Endothelial cell of umbilical vein (primary cell): Measurements from ENCODE around the gene CTXND1. TPM values are rescaled to one million over a fixed set of nuclear protein-coding genes. Genes with fewer than 3 reads are reported as not detected.

Source experiments
- BruUV-seq: library from RNA; stranded (reverse); fragments of 400-500 nt; replicated peaks from 2 replicates; lab custom pipeline; 2021; lab: Mats Ljungman, UMichigan
- CTCF ChIA-PET: fragments of 300-600, 350-600 bp; sonication (Branson Sonifier 250); formaldehyde crosslinking; loops from one replicate; lab custom pipeline; 2021; ENCODE audit warnings: antibody characterized with exemption, inconsistent platforms; lab: Charles Lee
- POLR2A ChIA-PET: fragments of 300-600, 350-600 bp; sonication (Branson Sonifier 250); formaldehyde crosslinking; loops from one replicate; lab custom pipeline; 2021; ENCODE audit warnings: antibody characterized with exemption, inconsistent platforms; lab: Charles Lee
- DNase-seq: peaks from one replicate; pipeline ENCODE4 v3.0.0-alpha.2; 2011; ENCODE audit warnings: low read depth, low spot score
- FAIRE-seq: peaks from 2 replicates; lab custom pipeline; 2011; peaks lifted over from hg19 to GRCh38; lab: Jason Lieb, UNC
- H2AFZ ChIP-seq: 2 replicates; pipeline ENCODE4 v1.6.0; 2012; ENCODE audit warnings: low read depth, low read length, control low read depth, inconsistent platforms
- H3K27ac ChIP-seq: 2 replicates; pipeline ENCODE4 v1.5.1; 2011; ENCODE audit warnings: low read depth, mild to moderate bottlenecking, control low read depth, low read length, moderate library complexity; ENCODE audit not compliant: insufficient read depth
- H3K27me3 ChIP-seq, 2 experiments: 2 replicates each; pipeline versions ENCODE4 v1.6.0 to v1.6.1; 2011; ENCODE audit warnings: low read length in 2 of 2, mixed read lengths in 1 of 2; ENCODE audit not compliant: control insufficient read depth in 2 of 2, insufficient read depth in 2 of 2
- H3K36me3 ChIP-seq, 2 experiments: 2 replicates in 1 of 2; 3 replicates in 1 of 2; pipeline ENCODE4 v1.5.1; 2011; ENCODE audit warnings: low read length in 2 of 2, mild to moderate bottlenecking in 1 of 2, moderate library complexity in 1 of 2; ENCODE audit not compliant: control insufficient read depth in 2 of 2, insufficient read depth in 2 of 2; ENCODE audit errors: extremely low read depth in 1 of 2
- H3K4me1 ChIP-seq: 3 replicates; pipeline ENCODE4 v1.5.1; 2011; ENCODE audit warnings: mild to moderate bottlenecking, low read length; ENCODE audit not compliant: control insufficient read depth, insufficient read depth; ENCODE audit errors: extremely low read depth
- H3K4me2 ChIP-seq: 2 replicates; pipeline ENCODE4 v1.6.1; 2011; ENCODE audit warnings: low read length, control low read depth, mixed read lengths; ENCODE audit not compliant: insufficient read depth
- H3K4me3 ChIP-seq, 3 experiments: fragments of 200-600 bp in 1 of 3; sonication (generic), shearing (Covaris generic) in 1 of 3; replicated peaks in 1 of 3; 2 replicates each; pipeline ENCODE4 v1.5.1; 2011 to 2016; ENCODE audit warnings: control low read depth in 3 of 3, low read length in 3 of 3, mild to moderate bottlenecking in 2 of 3, inconsistent platforms in 1 of 3, low read depth in 1 of 3, moderate library complexity in 1 of 3; ENCODE audit not compliant: insufficient read depth in 1 of 3
- H3K79me2 ChIP-seq: 2 replicates; pipeline ENCODE4 v1.6.0; 2012; ENCODE audit warnings: low read length, inconsistent platforms; ENCODE audit not compliant: control insufficient read depth, insufficient read depth
- H3K9ac ChIP-seq: replicated peaks from 2 replicates; pipeline ENCODE3; 2011; ENCODE audit warnings: low read length, control low read depth; ENCODE audit not compliant: insufficient read depth; ENCODE audit errors: extremely low read depth
- H3K9me1 ChIP-seq: replicated peaks from 3 replicates; pipeline ENCODE4 v1.6.0; 2011; ENCODE audit warnings: mild to moderate bottlenecking, low read length; ENCODE audit not compliant: control insufficient read depth, insufficient read depth; ENCODE audit errors: extremely low read depth
- H3K9me3 ChIP-seq: replicated peaks from 2 replicates; pipeline ENCODE4 v1.5.1; 2012; ENCODE audit warnings: low read length, inconsistent platforms; ENCODE audit not compliant: control insufficient read depth, insufficient read depth
- H4K20me1 ChIP-seq: replicated peaks from 2 replicates; pipeline ENCODE3; 2011; ENCODE audit warnings: mild to moderate bottlenecking, low read length; ENCODE audit not compliant: control insufficient read depth, insufficient read depth; ENCODE audit errors: extremely low read depth
- EZH2 ChIP-seq: IDR thresholded peaks from 2 replicates; pipeline ENCODE4 v1.6.1; 2012; ENCODE audit warnings: borderline replicate concordance, low read depth, mild to moderate bottlenecking, moderate library complexity, low read length, inconsistent platforms; ENCODE audit not compliant: severe bottlenecking
- FOS ChIP-seq: IDR thresholded peaks from 2 replicates; pipeline ENCODE4 v1.6.1; 2011; ENCODE audit warnings: mild to moderate bottlenecking, low read length, moderate library complexity, borderline replicate concordance; ENCODE audit not compliant: insufficient read depth
- GATA2 ChIP-seq: IDR thresholded peaks from 2 replicates; pipeline ENCODE4 v1.7.0; 2011; ENCODE audit warnings: low read depth, mild to moderate bottlenecking, moderate library complexity, mixed read lengths, low read length; ENCODE audit not compliant: insufficient read length, insufficient read depth
- JUN ChIP-seq: IDR thresholded peaks from 2 replicates; pipeline ENCODE4 v1.6.1; 2011; ENCODE audit warnings: borderline replicate concordance, low read depth; ENCODE audit not compliant: insufficient read length, insufficient read depth
- MYC ChIP-seq: IDR thresholded peaks from one replicate; pipeline ENCODE4 v1.6.1; 2011; ENCODE audit warnings: mild to moderate bottlenecking, low read depth, low read length
- POLR2A ChIP-seq: IDR thresholded peaks from 2 replicates; pipeline ENCODE4 v1.6.1; 2012; ENCODE audit warnings: low read depth, mild to moderate bottlenecking, control low read depth, low read length
- POLR2AphosphoS5 ChIP-seq: IDR thresholded peaks from 2 replicates; pipeline ENCODE4 v1.6.1; 2012; ENCODE audit warnings: low read depth, mild to moderate bottlenecking, control low read depth, low read length, moderate library complexity; ENCODE audit not compliant: insufficient read depth
- dilution Hi-C: fragments of 300-500 bp; cut with MboI; formaldehyde crosslinking; loops from one replicate; pipeline ENCODE4 v1.15.0; 2019; ENCODE audit warnings: low sequenced_read_pairs; ENCODE audit not compliant: extremely low pct_ligation_motif_present
- intact Hi-C: fragments of 100-400 bp; cut with micrococcal nuclease; formaldehyde crosslinking; loops from one replicate; pipeline ENCODE4 v1.10.0; 2022
- polyA plus RNA-seq, 4 experiments: library from polyadenylated mRNA; depleted of rRNA in 3 of 4; stranded (reverse) in 3 of 4; unstranded in 1 of 4; fragments of >200 nt; gene quantifications; 2 replicates each; pipeline versions ENCODE4 v1.2.1 to v1.2.3, GENCODE V29; 2011 to 2012; ENCODE audit warnings: missing spikeins in 1 of 4
- total RNA-seq: library from RNA; stranded (reverse); gene quantifications from 2 replicates; pipeline ENCODE4 v1.2.3, GENCODE V29; 2021
- TF ChIP-seq, protein P1 (sequence below), 2 donors: IDR thresholded peaks; 1 replicate in 1 of 2; 2 replicates in 1 of 2; pipeline ENCODE4 v1.5.1; 2011; ENCODE audit warnings: low read length in 2 of 2, mild to moderate bottlenecking in 2 of 2, moderate library complexity in 2 of 2, control low read depth in 1 of 2, inconsistent platforms in 1 of 2, low read depth in 1 of 2; ENCODE audit not compliant: insufficient read depth in 1 of 2; ENCODE audit errors: extremely low read depth in 1 of 2
- TF ChIP-seq, protein P2 (sequence below): IDR thresholded peaks from 2 replicates; pipeline ENCODE4 v1.6.1; 2011; ENCODE audit not compliant: insufficient read depth, insufficient read length

CTXND1 gene
- total and polyA plus RNA-seq, 2 donors (not counting 3 experiments of a cell fraction or from before 2014, with no cell fraction given): not detected

DNA sequence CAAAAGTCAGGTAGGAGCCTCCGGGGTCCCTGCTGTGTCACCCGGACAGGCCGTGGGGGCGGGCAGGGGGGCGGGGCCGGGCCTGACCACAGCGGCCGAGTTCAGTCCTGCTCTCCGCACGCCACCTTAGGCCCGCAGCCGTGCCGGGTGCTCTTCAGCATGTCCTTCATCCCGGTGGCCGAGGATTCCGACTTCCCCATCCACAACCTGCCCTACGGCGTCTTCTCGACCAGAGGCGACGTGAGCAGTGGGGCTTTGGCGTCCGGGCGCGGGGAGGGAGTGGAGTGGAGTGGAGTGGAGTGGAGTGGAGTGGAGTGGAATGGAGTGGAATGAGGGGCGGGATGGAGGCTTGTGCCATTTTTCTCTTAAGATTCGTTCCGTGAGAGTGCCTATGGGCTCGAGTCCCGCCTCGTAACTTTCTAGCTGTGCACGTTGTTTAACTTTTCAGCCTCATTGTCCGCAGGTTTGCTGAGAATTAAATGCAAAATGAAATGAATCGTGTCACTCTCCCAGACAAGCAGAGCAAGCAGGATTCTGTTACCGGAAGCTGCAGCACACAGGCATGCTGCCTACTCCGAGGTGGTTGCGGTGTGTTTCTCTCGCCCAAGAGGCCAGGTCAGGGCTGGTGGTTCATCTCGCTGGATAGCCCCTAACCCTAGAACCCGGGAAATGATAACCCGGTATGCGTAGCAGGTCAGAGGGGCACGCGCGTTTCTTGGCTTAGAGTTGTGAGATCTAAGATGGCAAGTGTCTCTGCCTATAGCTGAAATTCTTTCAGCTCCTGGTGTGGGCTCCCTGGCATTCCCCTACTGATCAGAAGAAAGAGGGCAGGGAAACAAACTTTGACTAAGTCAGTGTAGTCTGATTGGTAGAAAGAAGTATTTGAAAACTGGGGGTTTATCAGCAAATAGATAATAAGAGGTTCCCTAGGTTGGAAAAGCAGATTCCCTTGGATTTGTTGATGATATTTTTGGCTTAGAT, 98.8 kb downstream of the CTXND1 start, which contains the start of gene FAH:
Gene FAH (plus strand): TSS at position 104 of the 981 bp plus-strand sequence. CDS start 56 bp downstream, at position 160.
- BruUV-seq: TSS peak; percentile 28
- no peaks in the 10 kb centered on the region for H3K9me3 ChIP-seq
- no peaks in the 10 kb centered on the region for H3K9me1 ChIP-seq
- peak within 1 kb of the TSS; percentile 60 to 75 (median 69) for H3K4me3 ChIP-seq
- intact Hi-C loops: loop anchor here (1.0 to 2.0 kb wide), 4 partner anchors 30 to 230 kb away; no protein-coding TSS in a partner anchor
- ChIA-PET CTCF (interaction anchor here (1.2 to 5.8 kb wide), 5 partner anchors 17 to 772 kb away, joined by 3 to 30 read pairs (median 5); no protein-coding TSS in a partner anchor), POLR2A (no interaction called here)
- TF ChIP-seq GATA2 (no peak), JUN (no peak), EZH2 (no peak), POLR2AphosphoS5 (no peak), FOS (no peak), POLR2A (no peak), MYC (no peak)
- TF ChIP-seq, protein P1, sequence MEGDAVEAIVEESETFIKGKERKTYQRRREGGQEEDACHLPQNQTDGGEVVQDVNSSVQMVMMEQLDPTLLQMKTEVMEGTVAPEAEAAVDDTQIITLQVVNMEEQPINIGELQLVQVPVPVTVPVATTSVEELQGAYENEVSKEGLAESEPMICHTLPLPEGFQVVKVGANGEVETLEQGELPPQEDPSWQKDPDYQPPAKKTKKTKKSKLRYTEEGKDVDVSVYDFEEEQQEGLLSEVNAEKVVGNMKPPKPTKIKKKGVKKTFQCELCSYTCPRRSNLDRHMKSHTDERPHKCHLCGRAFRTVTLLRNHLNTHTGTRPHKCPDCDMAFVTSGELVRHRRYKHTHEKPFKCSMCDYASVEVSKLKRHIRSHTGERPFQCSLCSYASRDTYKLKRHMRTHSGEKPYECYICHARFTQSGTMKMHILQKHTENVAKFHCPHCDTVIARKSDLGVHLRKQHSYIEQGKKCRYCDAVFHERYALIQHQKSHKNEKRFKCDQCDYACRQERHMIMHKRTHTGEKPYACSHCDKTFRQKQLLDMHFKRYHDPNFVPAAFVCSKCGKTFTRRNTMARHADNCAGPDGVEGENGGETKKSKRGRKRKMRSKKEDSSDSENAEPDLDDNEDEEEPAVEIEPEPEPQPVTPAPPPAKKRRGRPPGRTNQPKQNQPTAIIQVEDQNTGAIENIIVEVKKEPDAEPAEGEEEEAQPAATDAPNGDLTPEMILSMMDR (IDR thresholded peaks at IDR 0.05; ENCODE audit: extremely low read depth in 1 of 2, insufficient read depth in 1 of 2, low read depth in 1 of 2, low read length in 2 of 2): no peak
- TF ChIP-seq, protein P2, sequence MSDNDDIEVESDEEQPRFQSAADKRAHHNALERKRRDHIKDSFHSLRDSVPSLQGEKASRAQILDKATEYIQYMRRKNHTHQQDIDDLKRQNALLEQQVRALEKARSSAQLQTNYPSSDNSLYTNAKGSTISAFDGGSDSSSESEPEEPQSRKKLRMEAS: no peak
- H3K36me3 ChIP-seq: no peaks in the 10 kb centered on the region
- H3K9ac ChIP-seq: peak within 1 kb of the TSS; percentile 68
- peaks cover 0 to 2% of the 10 kb centered on the region in 2 experiments for H3K27me3 ChIP-seq
- H3K4me2 ChIP-seq: peak within 1 kb of the TSS; percentile 72
- no peaks in the 10 kb centered on the region for H3K79me2 ChIP-seq
- dilution Hi-C loops: no loop called here
- H2AFZ ChIP-seq: peak within 1 kb of the TSS; percentile 99
- no peaks in the 10 kb centered on the region for H4K20me1 ChIP-seq
- DNase-seq: peak; percentile 60
- peaks cover 9% of the 10 kb centered on the region for H3K4me1 ChIP-seq
- peak within 1 kb of the TSS; percentile 27 for H3K27ac ChIP-seq
- peak; percentile 74 for FAIRE-seq
